Fibroblast of the conjunctiva (primary cell): ENCODE results near the gene CACNB2.
A peak's percentile ranks its signal among the peaks of the same experiment; 100 is the strongest.
"Not testable (repeated sequence)": the region's sequence is repeated elsewhere in the genome, so short reads cannot be mapped to it uniquely, and the experiment has no call there.

Experiments
- DNase-seq: peaks from one replicate; pipeline ENCODE4 v3.0.0-alpha.2; 2010; ENCODE audit warnings: low read depth

Gene CACNB2

DNA sequence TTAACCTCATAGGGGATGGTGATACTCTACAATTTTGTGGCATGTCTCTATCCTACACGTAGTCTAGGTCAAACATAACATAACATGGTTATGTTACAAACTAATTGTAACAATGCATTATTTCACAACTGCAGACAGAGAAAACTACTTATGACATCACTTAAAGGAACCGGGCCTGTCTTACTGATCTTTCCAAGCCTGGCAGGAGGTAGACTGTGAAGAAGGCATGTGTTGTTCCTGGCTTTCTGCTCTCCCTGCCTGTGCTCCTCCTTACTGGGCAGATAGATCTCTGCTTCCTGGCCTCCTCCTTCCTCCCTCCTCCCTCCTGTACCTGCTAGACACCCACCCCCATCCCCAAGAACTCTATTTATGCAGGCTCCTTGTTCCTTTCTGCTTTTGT is 5.4 kb downstream of the CACNB2 start:
- peak; percentile 51 for DNase-seq

DNA sequence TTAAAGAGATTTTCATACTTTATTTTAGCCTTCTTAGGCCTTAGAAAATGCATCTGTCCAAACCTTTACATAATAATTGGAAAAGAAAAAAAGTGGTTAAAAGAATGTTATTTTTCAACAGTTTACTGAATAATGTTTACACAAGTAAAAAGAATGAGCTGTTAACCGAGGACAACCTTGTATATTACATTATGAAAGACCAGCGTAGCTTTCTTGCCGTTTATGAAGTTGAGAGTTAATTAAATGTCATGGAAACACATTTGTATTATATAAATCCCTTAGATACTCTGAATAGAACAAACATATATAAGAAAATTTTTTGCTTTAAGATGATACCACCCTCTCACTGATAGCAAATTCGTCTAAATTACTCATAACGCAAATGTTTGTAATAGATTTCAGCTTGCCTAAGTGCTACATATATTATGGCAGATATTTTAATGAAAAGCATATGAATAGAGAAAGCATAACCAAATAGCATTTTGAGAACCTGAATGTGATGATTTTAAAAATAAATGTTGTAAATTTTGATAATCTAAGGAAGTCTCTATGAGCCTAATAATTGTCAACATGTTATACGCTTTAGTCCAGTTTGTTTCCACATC is 9.1 kb downstream of the CACNB2 start:
- DNase-seq = no peak

DNA sequence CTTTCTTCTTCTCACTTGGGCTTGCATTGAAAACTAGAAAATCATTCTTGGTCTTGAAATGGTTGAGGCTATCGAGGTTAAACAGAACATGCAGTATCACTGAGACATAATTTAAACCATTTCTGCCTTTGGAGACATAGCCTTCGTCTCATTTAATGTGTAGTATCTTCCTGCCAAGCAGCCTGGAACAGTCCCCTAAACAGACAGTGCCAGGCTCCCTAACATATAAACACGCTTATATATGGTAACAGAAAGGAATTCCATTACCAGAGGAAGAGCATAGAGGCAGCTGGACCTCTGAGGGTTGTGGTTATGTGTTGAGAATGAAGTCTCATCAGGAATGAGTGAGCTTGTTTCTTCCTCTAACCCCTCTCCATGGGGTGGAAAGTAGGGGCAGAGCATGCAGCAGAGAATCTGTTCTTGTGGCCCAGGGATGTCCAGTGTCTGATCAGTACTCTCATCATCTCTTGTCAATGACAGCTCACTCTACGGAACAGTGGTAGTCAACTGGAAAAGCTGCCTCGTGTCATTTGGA is 11.2 kb downstream of the CACNB2 start:
- no peak for DNase-seq

- DNase-seq = not testable (repeated sequence)
These were observed 13.2 kb downstream of the CACNB2 start for GRCh38 chr10:18153381-18153780.

- no peak for DNase-seq
These were observed 15.1 kb downstream of the CACNB2 start for GRCh38 chr10:18155321-18155720.

GRCh38 chr10:18156797-18157196 is 16.6 kb downstream of the CACNB2 start:
- not testable (repeated sequence) for DNase-seq

- no peak for DNase-seq
These were observed 17.7 kb downstream of the CACNB2 start for GRCh38 chr10:18157881-18158280.

DNA sequence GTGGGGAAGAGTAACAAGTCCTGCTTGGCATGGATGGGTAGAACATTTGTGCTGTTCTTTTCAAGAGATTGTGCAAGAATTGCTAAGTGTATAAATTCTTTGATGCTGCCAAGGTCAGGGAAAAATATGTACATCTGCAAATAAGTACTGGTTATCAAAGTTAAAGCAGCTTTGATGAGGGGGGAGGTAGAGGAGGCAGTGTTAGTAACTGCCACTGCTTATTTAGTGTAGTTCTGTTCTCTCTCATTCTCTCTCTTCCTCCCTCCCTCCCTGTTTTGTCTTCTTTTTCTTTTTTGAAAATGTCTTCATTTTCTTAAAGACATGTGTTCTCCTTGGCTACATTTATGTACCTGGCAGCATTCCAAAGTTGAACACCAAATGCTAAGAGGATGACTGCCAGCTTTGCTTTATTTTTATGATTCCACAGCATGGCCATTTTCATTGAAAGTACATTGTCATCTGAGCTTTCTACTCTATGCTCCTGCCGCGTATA is 18.6 kb downstream of the CACNB2 start:
- DNase-seq = peak; percentile 70

DNA sequence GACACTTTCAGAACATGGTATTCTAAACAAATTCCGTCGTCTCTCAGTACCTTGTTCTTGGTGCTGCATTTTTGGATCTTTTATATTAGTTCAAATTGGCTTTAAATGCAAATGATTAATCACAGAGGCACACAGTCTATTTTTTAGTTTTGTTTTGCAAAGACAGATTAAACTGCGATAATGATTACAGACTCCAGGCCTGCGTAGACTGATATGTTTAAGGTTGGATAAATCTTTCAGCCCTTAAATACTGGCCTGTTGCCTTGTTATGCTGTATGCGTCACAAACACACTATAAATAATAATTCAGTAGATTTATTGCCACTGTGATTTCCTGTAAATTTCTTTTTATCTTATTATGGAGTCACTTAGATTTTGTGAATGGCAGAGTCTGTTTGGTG is 19.3 kb downstream of the CACNB2 start:
- no peak for DNase-seq

GRCh38 chr10:18162021-18162627 is 21.9 kb downstream of the CACNB2 start:
- no peak for DNase-seq

- peak; percentile 26 for DNase-seq
These were observed 23.9 kb downstream of the CACNB2 start for GRCh38 chr10:18164093-18164492.

- peak; percentile 70 for DNase-seq
These were observed 24.6 kb downstream of the CACNB2 start for GRCh38 chr10:18164748-18165361.

- no peak for DNase-seq
These were observed 38.7 kb downstream of the CACNB2 start for GRCh38 chr10:18178854-18179483.

DNA sequence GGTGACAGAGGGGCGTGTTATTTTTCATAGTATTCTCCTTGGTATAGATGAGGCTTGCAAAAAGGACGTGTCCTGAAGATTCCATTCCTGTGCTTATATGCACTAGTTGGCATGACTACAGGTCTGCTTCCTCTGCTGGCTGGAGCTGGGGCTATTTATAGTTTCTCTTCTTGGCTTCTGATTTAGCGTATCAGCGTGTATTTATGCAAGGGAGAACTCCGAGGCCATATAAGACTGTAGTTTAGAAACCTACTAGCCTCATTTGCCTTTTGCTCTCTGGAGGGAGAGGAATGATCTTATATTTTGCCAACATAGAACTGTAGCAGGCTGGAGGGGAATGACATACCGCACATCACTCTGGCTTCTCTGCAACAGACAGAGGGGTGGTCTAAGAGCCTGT is 39.7 kb downstream of the CACNB2 start:
- DNase-seq = peak; percentile 76

- not testable (repeated sequence) for DNase-seq
These were observed 41.2 kb downstream of the CACNB2 start for GRCh38 chr10:18181382-18181781.

DNA sequence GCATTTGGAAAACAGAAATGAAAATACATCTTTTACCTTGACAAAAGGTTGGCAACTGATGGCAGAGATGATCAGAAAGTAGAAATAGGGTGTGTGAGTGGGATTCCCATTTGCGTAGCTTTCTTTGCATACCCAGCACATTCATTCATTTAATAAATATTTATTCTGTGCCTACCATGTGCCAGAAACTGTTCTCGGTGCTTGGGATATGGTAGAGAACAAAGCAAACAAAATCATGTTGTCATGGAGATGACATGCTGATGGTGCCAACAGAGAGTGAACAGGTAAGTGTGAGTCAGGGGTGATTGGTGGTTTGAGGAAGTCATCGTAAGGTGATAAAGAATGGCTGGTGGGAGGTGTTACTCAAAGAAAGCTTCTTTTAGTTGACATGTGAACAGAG is 45.4 kb downstream of the CACNB2 start:
- no peak for DNase-seq

DNA sequence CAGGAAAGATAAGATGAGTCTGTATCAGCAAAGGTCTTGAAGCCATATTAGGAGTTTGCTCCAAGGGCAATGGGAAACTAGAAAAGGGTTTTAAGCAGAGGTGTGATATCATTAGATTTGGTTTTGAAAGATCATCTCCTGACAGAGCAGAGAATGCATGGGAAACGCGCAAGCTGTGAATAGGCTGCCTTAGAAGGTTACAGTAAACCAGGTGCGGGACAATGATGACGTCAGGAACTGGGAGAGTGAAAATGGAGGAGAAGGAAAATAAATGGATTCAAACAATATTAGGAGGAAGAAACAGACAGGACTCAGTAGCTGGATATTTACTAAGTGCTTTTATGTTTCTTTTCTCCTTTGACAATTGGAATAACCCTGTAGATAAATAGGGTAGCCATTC is 50.6 kb downstream of the CACNB2 start:
- DNase-seq = no peak

- DNase-seq = no peak
These were observed 54.4 kb downstream of the CACNB2 start for GRCh38 chr10:18194634-18195033.

DNA sequence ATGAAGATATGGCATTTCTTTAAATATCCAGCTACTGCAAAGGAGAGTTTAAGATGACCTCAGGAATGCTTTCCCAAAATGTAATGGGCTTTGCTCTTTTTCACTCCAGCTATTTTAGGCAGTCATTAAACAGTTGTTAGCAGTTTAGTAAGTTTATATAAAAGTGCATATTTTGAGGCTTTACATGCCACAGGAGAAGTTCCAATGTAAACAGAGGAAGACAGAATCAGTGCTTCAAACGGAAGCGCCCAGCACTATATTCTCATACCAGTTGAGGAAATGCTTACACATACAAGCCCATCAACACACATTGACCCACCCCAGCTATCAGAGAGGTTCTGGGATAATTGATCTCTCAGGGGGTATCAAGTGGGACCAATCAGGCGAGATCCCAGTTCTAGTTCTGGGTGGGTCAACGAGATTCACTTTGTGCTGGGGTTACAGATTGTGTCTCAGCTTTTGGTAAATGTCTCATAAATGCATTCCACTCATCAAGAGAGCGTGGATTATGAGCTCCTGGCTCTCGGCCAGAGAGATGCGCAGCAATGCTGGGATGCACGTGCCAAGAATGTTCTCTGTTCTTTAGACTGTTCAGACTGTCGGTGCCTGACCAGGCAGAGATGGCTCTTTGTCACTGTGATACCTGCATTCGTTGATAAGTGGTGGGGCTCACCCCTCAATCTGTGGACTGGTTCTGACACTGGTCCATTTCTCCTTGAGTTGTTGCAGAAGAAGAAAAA is 55.0 kb downstream of the CACNB2 start:
- DNase-seq = no peak

DNA sequence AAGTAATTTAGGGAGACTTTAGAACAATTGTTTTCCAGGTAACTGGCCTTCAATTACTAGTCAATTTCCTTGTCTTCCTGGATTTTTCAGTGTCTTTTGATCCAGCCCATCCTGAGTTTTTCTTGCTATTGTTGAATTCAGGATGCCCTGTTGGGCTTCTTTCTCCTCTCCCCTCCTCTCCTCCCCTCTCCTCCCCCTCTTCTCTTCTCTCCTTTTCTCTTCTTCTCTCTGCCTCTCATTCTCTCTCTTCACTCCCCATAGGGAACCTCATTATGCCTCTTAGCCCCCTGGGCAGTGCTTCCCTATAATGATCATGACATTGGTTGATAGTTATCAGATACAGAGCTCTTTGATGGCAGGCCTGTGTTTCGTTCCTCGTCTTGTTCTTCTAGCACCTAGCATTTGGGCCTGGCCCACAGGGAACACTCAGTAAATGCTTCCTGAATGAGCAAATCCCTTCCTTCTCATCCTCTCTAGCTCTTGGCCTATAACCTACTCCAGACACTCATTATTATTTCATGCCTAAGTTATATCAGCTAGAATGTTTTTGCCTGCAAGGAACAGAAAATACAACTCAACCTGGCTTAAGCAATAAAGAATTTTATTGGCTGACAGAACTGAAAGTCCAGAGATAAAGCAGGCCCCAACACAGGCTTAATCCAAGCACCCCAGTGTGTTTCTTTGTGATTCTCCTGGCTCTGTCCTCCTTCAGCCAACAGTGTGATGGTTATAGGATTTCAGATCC is 56.8 kb downstream of the CACNB2 start:
- no peak for DNase-seq

- no peak for DNase-seq
These were observed 57.5 kb downstream of the CACNB2 start for GRCh38 chr10:18197706-18198105.
